Activated T-helper 2 cell treated with anti-CD3 and anti-CD28 coated beads, Interferon-gamma antibody, Interleukin-2, Interleukin-4, amounts not matched to agents 10 μg/mL and 5 μg/mL and 100 μg/mL, durations not matched to agents 14 hours and 24 hours and 36 hours (primary cell): Measurements from ENCODE around the gene DHRS9. TPM values are rescaled to one million over a fixed set of nuclear protein-coding genes. Genes with fewer than 3 reads are reported as not detected.
"Not testable (repeated sequence)": the region's sequence is repeated elsewhere in the genome, so short reads cannot be mapped to it uniquely, and the experiment has no call there.

Experiments
- DNase-seq: peaks from one replicate; pipeline ENCODE4 v3.0.0; 2021; ENCODE audit warnings: low spot score
- H3K27ac Mint-ChIP-seq: one replicate; pipeline ENCODE4 v1.8.0; 2021; ENCODE audit warnings: mixed read lengths
- H3K27me3 Mint-ChIP-seq: one replicate; pipeline ENCODE4 v1.8.0; 2021; ENCODE audit warnings: low read depth, mixed read lengths
- H3K36me3 Mint-ChIP-seq: one replicate; pipeline ENCODE4 v1.8.0; 2021; ENCODE audit warnings: low read depth, mixed read lengths
- H3K4me1 Mint-ChIP-seq: one replicate; pipeline ENCODE4 v1.8.0; 2021; ENCODE audit warnings: low read depth, mixed read lengths
- H3K4me3 Mint-ChIP-seq: one replicate; pipeline ENCODE4 v1.8.0; 2021; ENCODE audit warnings: low read depth, mild to moderate bottlenecking, moderate library complexity, mixed read lengths
- H3K9me3 Mint-ChIP-seq: one replicate; pipeline ENCODE4 v1.8.0; 2021; ENCODE audit warnings: mixed read lengths
- intact Hi-C: fragments of 100-400 bp; cut with micrococcal nuclease; formaldehyde crosslinking; loops from one replicate; pipeline ENCODE4 v1.15.1; 2023
- total RNA-seq: library from RNA; stranded (reverse); gene quantifications from 2 replicates; pipeline ENCODE4 v1.2.3, GENCODE V29; 2022

The DHRS9 gene
- total RNA-seq, 1 donor from 2014 or later, result 3.3 TPM

GRCh38 chr2:169042856-169043255 lies 26.5 kb upstream of the DHRS9 start:
- Mint-ChIP-seq H3K9me3 (peaks cover 36% of the 10 kb centered on the region), H3K27ac (no peak overlapping the region), H3K27me3 (peaks cover under 1% of the 10 kb centered on the region), H3K4me3 (no peak overlapping the region), H3K36me3 (peaks cover 13% of the 10 kb centered on the region), H3K4me1 (peaks cover 19% of the 10 kb centered on the region)
- intact Hi-C loops, result no loop called here
- DNase-seq, result no peak

- DNase-seq, result no peak
- no peak overlapping the region for H3K4me3 Mint-ChIP-seq
- peaks cover 3% of the 10 kb centered on the region for H3K27me3 Mint-ChIP-seq
- peaks cover 4% of the 10 kb centered on the region for H3K4me1 Mint-ChIP-seq
- intact Hi-C loops, result no loop called here
- H3K27ac Mint-ChIP-seq, result no peak overlapping the region
- H3K9me3 Mint-ChIP-seq, result peaks cover 34% of the 10 kb centered on the region
- H3K36me3 Mint-ChIP-seq, result peaks cover 12% of the 10 kb centered on the region
Observed at GRCh38 chr2:169046440-169047151, 22.8 kb upstream of the DHRS9 start.

GRCh38 chr2:169047256-169048250 lies 21.8 kb upstream of the DHRS9 start:
- H3K4me1 Mint-ChIP-seq, result no peaks in the 10 kb centered on the region
- intact Hi-C loops, result no loop called here
- peaks cover 3% of the 10 kb centered on the region for H3K36me3 Mint-ChIP-seq
- peaks cover 3% of the 10 kb centered on the region for H3K27me3 Mint-ChIP-seq
- peaks cover 25% of the 10 kb centered on the region for H3K9me3 Mint-ChIP-seq
- no peak overlapping the region for H3K4me3 Mint-ChIP-seq
- H3K27ac Mint-ChIP-seq, result no peak overlapping the region
- DNase-seq, result no peak

GRCh38 chr2:169049142-169049541 lies 20.2 kb upstream of the DHRS9 start:
- intact Hi-C loops, result no loop called here
- H3K27me3 Mint-ChIP-seq, result peaks cover 3% of the 10 kb centered on the region
- H3K9me3 Mint-ChIP-seq, result peaks cover 11% of the 10 kb centered on the region
- no peaks in the 10 kb centered on the region for H3K4me1 Mint-ChIP-seq
- H3K27ac Mint-ChIP-seq, result no peak overlapping the region
- no peaks in the 10 kb centered on the region for H3K36me3 Mint-ChIP-seq
- no peak for DNase-seq
- no peak overlapping the region for H3K4me3 Mint-ChIP-seq

- Mint-ChIP-seq H3K4me3 (no peak overlapping the region), H3K9me3 (peaks cover 14% of the 10 kb centered on the region), H3K4me1 (no peaks in the 10 kb centered on the region), H3K36me3 (peaks cover 5% of the 10 kb centered on the region), H3K27ac (no peak overlapping the region), H3K27me3 (peaks cover 3% of the 10 kb centered on the region)
- intact Hi-C loops, result no loop called here
- no peak for DNase-seq
Observed at GRCh38 chr2:169050476-169051240, 18.7 kb upstream of the DHRS9 start.

GRCh38 chr2:169054575-169054974 lies 14.8 kb upstream of the DHRS9 start:
- H3K27ac Mint-ChIP-seq, DNase-seq, intact Hi-C loops, H3K27me3 Mint-ChIP-seq, H3K36me3 Mint-ChIP-seq, H3K4me1 Mint-ChIP-seq, H3K4me3 Mint-ChIP-seq: not testable (repeated sequence)
- peaks cover 41% of the 10 kb centered on the region for H3K9me3 Mint-ChIP-seq

- H3K4me3 Mint-ChIP-seq, DNase-seq, H3K36me3 Mint-ChIP-seq, H3K4me1 Mint-ChIP-seq, H3K9me3 Mint-ChIP-seq, intact Hi-C loops, H3K27me3 Mint-ChIP-seq, H3K27ac Mint-ChIP-seq: not testable (repeated sequence)
Observed at GRCh38 chr2:169064199-169064598, 5.2 kb upstream of the DHRS9 start.

- Mint-ChIP-seq H3K27ac (no peak overlapping the region), H3K9me3 (no peaks in the 10 kb centered on the region), H3K4me3 (no peak overlapping the region), H3K4me1 (peaks cover 19% of the 10 kb centered on the region), H3K27me3 (no peaks in the 10 kb centered on the region), H3K36me3 (no peaks in the 10 kb centered on the region)
- intact Hi-C loops, result no loop called here
- no peak for DNase-seq
Observed at GRCh38 chr2:169065422-169065821, 3.9 kb upstream of the DHRS9 start.

- intact Hi-C loops, result no loop called here
Observed at GRCh38 chr2:169065864-169066517, 3.4 kb upstream of the DHRS9 start.

GRCh38 chr2:169066897-169067296 lies 2.5 kb upstream of the DHRS9 start:
- Mint-ChIP-seq H3K9me3 (no peaks in the 10 kb centered on the region), H3K4me3 (no peak overlapping the region), H3K27ac (no peak overlapping the region), H3K4me1 (peaks cover 23% of the 10 kb centered on the region), H3K36me3 (peaks cover 3% of the 10 kb centered on the region), H3K27me3 (no peaks in the 10 kb centered on the region)
- intact Hi-C loops, result no loop called here
- DNase-seq, result no peak

More at GRCh38 chr2:169065864-169066517, 3.4 kb upstream of the DHRS9 start:
- no peaks in the 10 kb centered on the region for H3K9me3 Mint-ChIP-seq
- no peaks in the 10 kb centered on the region for H3K27me3 Mint-ChIP-seq
- H3K4me1 Mint-ChIP-seq, result peaks cover 20% of the 10 kb centered on the region
- no peak overlapping the region for H3K4me3 Mint-ChIP-seq
- H3K27ac Mint-ChIP-seq, result no peak overlapping the region
- DNase-seq, result no peak
- no peaks in the 10 kb centered on the region for H3K36me3 Mint-ChIP-seq

GRCh38 chr2:169069833-169070232 lies 470 bp downstream of the DHRS9 start:
- H3K4me1 Mint-ChIP-seq, result peaks cover 49% of the 10 kb centered on the region
- no peaks in the 10 kb centered on the region for H3K27me3 Mint-ChIP-seq
- peak overlapping the region; percentile 67 for H3K4me3 Mint-ChIP-seq
- intact Hi-C loops, result loop anchor here (1.0 to 5.0 kb wide), 2 partner anchors 33 to 35 kb away; no protein-coding TSS in a partner anchor
- peaks cover 23% of the 10 kb centered on the region for H3K36me3 Mint-ChIP-seq
- peak overlapping the region; percentile 59 for H3K27ac Mint-ChIP-seq
- H3K9me3 Mint-ChIP-seq, result peaks cover 19% of the 10 kb centered on the region
- no peak for DNase-seq

- Mint-ChIP-seq H3K9me3 (peaks cover 29% of the 10 kb centered on the region), H3K36me3 (peaks cover 32% of the 10 kb centered on the region), H3K4me3 (peak overlapping the region; percentile 44), H3K27ac (peak overlapping the region; percentile 50), H3K4me1 (peaks cover 49% of the 10 kb centered on the region), H3K27me3 (no peaks in the 10 kb centered on the region)
- intact Hi-C loops, result loop anchor here (5.0 kb wide), 1 partner anchor 34 kb away; no protein-coding TSS in a partner anchor
- DNase-seq, result no peak
Observed at GRCh38 chr2:169071455-169071854, 2.1 kb downstream of the DHRS9 start.
